Measurements from ENCODE around the gene TST.

Gene TST

DNA sequence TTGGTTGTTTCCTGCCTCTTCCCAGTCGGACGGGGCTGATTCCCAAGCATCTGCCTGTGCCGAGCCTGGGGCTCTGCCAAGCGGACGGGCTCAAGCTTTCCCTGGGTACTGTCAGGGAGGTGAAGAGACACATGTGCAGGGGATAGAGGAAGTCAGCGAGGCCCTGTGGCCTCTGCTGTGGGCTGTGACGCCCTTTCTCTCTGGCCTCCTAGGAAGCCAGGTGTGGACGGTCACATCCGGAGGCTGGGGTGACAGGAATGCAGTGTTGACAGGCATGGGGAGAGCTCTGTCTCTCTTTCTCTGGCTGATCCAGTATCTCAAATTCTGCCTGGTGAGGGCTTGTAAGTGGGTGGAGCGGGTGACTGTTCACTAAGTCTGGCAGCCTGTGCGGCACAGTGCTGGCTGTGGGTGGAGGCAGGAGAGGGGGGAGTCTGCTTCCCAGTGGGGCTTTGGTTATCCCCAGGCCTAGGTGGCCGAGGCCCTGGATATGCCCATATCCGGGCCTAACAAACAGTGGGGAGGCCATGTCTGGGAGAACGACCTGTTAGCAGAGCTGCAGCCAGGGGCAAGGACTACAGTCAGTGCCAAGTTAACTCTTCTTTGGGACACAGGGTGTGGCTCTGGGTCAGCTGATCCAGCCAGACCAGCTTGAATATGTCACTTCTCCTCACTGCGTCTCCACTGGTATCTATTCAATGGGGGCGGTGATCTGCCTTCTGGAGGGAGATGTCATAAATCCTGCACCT lies 34.2 kb upstream of the TST start:
- no peak for DNase-seq (ENCODE audit: low read depth in 2 of 2)

DNA sequence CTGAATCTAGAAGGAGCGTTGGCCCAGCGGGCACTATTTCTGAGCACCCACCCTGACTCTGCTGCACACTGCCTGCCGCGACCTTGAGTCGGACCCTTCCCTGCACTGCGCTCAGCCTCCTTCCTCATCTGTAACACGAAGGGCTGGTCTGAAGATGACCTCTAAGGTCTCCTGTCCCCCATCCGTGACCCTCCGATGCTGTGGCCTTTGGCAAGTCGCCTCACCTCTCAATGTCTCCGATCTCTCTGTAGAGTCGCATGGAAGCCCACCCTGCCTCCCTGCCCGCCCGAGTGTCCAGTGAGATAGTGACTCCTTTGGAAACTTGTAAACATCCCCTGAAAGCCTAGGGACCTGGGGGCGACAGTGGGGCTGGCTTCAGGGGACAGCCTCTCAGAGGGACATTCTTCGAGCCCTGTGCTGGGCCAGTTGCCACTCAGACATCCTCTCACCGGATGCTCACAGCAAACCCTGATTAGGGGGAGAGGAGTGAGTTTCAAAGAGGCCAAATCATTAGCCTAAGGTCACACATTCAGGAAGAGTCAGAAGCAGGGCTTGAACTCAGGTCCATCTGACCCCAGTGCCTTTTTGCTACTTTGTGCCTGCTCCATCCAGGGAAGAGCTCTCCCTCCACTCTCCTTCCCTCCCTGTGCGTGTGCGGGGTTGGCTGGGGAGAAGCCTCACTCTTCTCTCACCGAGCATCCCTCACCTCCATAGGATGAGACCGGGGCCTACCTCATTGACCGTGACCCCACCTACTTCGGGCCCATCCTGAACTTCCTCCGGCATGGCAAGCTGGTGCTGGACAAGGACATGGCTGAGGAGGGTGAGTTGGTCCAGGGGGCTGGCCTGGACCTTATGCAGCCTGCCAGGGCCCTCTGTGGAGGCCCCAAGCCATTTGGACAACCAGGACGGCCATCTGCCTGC lies 33.4 kb upstream of the TST start:
- DNase-seq (ENCODE audit: low read depth in 2 of 2) = no peak

DNA sequence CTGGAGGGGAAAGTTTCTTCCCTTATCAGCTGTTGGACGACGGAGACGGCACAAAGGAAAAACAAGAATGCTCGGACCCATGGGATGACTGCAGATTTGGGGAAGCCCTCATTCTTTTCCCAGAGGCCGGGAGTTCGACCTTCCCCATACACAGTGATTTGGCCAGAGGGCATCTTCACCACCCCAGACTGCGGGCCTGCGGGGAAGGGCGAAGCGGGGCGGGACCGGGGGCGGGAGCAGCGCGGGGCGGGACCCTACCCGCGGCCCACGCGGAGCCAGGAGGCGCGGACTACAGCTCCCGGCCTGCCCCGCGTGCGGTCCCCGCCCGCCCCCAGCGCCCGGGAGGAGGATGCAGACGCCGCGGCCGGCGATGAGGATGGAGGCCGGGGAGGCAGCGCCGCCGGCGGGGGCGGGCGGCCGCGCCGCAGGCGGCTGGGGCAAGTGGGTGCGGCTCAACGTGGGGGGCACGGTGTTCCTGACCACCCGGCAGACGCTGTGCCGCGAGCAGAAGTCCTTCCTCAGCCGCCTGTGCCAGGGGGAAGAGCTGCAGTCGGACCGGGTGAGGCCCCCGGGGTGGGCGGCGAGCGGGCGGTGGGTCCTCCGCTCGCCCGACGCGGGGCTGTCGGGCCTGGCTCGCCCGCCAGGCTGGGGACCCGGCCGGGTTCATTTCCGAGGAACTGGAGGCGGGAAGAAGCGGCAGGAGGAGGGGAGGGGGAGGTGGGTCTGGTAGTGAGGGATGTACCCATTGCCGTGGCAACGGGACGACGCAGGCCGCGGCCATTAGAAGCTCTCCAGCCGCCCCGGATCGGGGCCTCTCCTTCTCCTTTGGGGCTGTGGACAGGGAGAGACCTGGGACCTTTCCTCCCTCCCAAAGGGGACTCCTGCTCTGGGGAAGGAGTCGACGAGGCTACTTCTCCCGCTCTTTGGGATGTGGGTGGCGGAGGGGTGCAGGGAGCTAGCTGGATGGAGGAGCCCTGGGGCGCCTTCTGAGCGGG lies 32.4 kb upstream of the TST start, which contains the start of gene KCTD17:
KCTD17 (plus strand) TSS at position 352 of the 995 bp plus-strand sequence; CDS start at position 371, 19 bp downstream.
- DNase-seq (ENCODE audit: low read depth in 2 of 2) = peak; percentile 48 to 77

DNA sequence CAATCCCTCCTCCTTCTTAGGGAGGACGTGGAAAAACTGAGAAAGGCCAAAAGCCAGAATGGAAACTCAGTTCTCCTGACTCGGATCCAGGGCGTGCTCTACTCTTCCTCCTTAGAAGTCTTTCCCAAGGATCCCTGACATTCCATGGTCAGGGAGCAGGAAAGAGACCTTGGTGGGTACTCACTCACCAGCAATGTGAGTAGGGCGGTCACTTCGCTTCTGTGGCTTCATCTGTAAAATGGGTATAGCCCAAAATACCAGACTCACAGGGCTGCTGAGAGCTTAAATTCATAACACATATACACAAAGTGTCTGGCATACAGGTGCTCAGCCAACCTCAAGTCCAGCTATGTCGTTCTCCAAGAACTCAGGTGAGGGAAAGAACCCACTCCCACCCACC lies 31.7 kb upstream of the TST start:
- no peak for DNase-seq (ENCODE audit: low read depth in 2 of 2)

DNA sequence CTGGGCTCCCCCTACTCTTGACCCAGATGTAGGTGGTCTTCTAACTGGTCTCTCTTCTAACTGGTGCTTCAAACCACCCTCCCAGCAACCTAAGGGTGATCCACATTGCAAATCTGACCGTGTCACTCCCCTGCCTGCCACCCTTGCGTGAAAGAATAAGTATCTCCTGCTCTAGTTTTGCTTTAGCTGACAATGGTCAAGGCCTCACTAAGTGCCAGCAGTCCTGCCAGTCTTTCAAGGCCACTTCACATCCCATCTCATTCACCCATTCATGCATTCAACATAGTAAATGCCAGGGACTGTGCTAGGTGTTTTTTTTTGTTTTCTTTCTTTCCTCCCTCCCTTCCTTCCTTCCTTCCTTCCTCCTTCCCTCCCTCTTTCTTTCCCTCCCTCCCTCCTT lies 30.0 kb upstream of the TST start:
- DNase-seq (ENCODE audit: low read depth in 2 of 2) = no peak

DNA sequence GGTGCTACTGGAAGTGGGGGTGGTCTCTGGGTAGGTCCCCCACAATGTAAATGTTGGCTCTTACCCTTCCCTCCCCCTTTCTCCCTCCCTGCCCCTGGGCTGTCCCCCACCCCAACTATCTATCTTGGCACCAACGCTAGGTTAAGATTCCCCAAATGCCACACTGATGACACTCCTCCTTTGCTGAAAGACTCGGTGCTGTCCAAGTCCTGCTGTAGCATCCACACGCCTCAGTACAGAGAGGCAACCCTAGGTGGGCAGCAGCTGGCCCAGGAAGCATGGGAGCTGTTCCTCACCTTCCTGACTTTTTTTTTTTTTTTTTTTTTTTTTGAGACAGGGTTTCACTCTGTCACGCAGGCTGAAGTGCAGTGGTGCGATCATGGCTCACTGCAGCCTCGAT lies 28.9 kb upstream of the TST start:
- DNase-seq (ENCODE audit: low read depth in 2 of 2) = no peak

DNA sequence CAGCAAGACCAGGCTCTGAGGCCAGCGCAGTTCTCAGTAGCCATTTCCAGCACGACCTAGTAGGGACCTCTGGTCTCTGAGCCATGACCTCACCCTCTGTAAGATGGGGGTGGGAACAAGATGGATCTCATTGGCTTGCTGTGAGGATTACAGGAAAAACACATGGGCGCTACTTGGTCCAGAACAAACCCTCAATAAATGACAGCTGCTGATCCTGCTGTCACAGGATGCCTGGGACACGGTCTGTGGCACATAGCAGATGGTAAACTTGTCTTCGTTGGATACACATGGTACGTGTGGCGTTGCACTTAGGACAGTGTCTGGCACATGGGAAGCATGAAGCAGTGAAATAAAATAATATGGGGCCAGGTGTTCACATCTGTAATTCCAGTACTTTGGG lies 27.8 kb upstream of the TST start:
- DNase-seq (ENCODE audit: low read depth in 2 of 2) = no peak

DNA sequence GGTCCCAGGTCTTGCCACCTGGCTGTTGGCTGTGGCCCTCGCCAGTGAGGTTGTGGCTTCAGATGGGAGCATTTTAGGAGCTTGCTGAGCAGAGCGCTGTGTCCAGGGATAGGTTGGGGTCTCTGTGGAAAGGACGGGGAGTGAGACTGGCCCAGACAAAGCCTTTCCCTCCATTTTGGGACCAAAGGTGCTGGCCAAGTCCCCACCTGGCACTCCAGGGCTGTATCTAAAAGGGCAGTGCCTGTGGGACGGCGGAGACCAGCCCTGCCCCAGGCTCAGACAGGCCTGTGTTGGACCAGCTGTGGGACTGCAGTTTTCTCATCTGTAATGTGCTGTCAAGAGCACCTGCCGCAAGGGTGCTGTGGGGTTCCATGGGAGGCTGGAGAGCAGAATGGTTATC lies 27.3 kb upstream of the TST start:
- no peak for DNase-seq (ENCODE audit: low read depth in 2 of 2)

DNA sequence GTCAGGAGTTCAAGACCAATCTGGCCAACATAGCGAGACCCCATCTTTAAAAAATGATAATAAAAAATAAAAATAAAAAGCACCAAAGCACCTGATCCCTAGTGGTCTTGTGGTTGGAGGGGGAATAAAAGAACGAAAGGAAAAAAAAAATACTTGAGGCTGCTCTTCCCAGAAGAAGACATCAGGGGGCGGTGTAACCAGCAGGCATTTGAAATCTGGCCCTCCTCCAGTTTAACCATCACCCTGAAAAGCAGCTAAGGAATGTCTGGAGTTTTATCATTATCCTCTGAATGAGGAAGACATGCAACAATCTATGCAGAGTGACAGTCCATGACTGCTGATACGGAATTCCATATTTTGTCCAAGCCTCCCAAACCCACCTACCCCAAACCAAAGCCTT lies 26.7 kb upstream of the TST start:
- no peak for DNase-seq (ENCODE audit: low read depth in 2 of 2)

DNA sequence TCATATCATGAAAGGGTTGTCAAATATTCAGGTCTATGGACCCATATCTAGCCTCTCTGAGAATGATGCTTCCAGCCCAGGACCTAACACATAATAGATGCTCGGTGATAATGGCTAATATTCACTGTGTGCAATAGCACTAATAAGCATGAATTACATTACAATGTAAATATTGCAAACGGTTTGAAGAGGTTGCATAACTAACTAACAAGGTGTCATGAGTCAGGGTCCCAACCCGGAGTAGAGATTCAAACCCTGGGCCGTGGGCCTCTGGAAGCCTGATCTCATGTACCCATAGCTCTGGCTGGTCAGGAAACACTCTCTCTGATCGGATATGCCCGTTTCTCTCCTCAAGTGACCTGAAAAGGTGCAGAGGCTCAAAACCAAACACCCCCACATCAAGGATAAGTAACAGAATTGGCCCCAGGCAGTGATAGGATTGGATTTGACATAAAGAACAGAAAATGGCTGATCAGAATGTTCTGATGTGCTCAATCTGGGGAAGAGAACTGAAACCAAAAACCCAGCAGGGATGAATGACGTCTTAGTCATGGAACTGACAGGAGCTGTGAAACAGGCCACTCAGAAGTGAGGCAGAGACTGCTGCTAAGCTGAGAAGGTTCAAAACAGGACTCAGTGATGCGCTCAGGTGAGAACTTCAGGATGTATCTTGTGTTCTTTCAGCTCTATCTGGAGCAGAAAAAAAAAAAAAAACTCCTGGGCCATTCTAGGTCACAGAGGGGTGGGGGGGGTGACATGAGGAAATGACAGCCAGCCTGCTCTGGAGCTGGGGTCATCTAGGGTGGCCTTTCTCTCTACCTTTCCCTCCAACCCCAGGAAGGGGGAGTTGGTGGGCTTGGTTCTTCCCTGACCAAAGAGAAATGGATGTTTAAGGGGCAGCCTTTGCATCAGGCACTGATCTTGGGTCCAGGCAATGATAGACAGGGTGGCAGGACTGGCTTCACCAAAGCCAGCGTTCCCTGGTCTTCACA lies 25.7 kb upstream of the TST start:
- no peak for DNase-seq (ENCODE audit: low read depth in 2 of 2)

DNA sequence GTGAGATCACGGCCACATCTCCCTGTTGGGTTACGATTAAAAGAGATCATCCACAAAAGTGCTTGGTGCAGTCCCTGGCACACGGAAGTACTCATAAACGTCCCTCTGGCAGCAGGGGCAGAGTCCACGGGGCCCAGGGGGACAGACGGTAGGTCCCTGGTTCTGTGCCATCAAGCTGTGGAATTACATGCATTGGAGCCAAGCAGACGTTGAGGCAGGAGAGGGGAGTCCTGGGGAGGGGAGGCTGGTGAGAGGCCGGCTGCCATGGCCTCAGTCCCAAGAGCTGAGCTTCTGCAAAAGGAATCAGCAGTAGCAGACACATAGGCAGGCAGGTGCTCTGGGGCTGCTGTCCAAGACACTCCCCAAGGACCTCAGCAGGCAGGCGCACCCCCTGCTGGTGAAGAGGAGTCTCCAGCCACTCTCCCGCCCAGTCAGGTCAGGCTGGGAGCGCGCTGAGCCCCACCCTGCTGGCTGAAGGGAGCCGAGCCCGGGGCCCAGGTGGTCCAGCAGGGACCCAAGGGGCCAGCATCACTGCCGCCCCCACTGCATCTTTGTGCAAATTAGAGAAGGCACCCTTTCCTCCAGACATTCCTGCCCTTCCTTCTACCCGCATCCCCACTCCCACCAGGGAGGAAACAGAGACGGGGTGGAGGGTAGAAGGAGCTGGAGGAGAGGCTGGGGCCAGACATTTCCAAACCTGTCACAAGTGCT lies 24.7 kb upstream of the TST start:
- peak in 1 of 2 donors; percentile 21 for DNase-seq (ENCODE audit: low read depth in 2 of 2)

DNA sequence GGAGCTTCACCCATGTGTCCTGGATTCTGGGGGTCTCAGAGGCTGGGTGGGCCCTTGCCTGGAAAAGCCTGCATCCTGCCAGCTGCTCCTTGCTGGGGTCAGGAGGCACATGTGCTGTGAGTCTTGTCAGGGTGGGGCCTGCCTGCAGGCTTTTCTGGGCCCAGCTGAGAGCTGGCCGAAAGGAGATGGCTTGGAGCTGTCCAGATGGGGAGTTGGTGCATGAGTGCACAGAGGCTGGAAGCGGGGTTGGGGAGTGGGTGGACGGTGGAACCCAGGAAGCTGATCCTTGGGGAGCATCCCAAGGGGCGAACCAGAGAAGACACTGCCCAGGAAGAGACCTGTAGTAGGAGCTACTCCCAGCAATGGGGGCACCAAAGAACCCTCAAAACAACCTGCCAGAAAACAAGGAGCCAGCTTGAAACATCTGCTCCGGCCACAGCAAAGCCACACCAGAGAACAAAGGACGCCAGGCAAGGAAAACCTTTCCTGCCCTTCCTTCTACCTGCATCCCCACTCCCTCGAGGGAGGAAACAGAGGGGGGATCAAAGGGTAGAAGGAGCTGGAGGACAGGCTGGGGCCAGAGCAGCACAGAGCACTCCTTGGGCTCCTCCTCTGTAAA lies 24.1 kb upstream of the TST start:
- DNase-seq (ENCODE audit: low read depth in 2 of 2) = no peak

DNA sequence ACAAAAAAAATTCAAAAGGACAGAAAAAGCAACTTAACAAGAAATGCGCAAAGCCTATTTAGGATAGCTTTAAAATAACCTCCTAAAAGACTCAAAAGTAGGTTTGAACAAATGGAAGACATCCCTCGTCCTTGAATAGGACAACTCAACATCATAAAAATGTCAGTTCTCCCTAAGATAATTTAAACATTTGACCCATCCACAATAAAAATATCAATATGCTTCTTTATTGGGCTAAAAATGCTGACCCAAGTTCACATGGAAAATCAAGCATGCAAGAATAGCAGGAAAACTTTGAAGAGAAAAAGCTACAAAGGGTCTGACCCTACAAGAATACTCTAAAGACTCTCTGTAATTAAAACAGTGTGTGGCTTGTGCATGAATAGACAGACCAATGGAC lies 20.2 kb upstream of the TST start:
- no peak for DNase-seq (ENCODE audit: low read depth in 2 of 2)

DNA sequence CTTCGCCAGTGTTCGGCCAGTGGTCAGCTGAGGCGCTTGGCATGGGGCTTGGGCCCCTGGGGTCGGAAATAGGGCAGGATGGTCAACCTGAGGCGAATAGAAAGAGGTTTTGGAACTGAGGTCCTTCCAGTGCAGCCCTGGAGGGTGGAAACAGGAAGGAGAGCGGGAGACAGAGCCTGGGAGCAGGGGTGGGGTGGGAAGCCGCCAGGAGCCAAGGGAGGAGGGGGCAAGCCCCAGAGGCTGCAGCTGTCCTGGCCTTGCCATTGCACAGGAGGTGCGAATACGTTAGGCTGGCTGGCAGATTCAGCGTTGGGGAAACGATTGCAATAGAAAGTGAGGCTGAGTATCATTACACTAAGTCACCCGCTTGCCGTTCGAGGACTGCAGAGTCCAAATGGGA lies 18.4 kb upstream of the TST start:
- no peak for DNase-seq (ENCODE audit: low read depth in 2 of 2)

DNA sequence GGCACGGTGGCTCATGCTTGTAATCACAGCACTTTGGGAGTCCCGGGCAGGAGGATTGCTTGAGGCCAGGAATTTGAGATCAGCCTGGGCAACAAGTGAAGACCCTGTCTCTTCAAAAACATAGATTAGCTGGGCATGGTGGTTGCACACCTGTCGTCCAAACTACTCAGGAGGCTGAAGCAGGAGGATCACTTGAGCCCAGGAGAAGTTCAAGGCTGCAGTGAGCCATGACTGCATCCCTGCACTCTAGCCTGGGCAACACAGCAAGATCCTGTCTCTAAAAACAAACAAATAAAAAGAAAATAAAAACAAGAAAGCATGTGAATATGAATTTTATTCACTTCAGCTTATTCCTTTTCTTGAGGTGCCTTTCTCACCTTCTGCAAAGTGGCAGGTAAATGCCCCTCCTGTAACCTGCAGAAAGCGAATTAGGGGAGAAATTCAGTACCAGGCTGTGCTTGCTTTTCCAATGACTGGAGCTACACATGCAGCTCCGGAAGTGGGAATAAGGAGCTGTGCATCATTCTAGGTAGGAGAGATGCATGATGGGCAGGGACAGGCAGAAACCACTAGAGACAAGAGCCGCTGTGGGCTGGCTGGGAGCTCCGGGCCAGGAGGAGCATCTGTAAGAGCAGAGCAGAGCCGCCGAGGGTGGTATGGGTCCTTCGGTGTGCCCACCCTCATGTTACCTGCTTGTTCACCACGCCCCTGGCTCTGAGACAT lies 17.6 kb upstream of the TST start:
- DNase-seq (ENCODE audit: low read depth in 2 of 2) = no peak

DNA sequence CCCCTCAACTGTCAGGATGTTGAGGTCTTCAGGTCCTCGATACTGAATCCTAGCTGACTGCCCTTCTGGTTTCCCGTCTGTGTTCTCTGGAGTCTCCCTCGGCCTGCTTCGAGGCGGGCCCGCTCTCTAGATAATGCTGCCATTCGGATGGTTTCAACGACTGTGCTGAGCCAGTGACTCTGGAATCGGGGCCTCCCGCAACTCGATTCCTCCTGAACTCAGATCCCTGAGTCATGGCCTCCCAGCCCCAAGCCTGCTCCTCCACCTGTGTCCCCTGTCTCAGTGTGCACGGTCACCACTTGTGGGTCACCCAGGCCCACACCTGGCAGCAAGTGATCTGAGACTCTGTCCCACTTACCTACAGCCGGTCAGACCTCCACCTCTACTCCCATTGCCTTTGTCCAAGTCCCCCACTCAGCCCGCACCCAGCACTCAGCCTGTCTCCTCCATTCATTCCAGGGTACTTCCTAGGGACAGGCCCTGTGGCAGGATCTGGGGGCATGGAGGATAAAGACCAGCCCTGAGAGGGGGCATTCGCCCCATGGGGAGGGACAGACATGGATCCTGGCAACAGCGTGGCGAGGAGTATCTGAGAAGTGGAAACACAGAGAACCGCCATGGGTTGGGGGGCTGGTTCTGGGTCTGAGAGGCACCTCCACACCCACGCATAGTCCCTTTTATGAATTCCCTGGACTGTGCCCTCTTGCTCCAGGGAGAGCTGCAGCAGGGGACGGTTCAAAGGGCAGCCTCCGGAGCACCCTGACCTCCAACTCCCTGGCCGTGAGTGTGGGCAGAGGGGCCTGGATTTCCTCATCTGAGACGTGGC lies 14.6 kb upstream of the TST start:
- DNase-seq (ENCODE audit: low read depth in 2 of 2) = no peak

DNA sequence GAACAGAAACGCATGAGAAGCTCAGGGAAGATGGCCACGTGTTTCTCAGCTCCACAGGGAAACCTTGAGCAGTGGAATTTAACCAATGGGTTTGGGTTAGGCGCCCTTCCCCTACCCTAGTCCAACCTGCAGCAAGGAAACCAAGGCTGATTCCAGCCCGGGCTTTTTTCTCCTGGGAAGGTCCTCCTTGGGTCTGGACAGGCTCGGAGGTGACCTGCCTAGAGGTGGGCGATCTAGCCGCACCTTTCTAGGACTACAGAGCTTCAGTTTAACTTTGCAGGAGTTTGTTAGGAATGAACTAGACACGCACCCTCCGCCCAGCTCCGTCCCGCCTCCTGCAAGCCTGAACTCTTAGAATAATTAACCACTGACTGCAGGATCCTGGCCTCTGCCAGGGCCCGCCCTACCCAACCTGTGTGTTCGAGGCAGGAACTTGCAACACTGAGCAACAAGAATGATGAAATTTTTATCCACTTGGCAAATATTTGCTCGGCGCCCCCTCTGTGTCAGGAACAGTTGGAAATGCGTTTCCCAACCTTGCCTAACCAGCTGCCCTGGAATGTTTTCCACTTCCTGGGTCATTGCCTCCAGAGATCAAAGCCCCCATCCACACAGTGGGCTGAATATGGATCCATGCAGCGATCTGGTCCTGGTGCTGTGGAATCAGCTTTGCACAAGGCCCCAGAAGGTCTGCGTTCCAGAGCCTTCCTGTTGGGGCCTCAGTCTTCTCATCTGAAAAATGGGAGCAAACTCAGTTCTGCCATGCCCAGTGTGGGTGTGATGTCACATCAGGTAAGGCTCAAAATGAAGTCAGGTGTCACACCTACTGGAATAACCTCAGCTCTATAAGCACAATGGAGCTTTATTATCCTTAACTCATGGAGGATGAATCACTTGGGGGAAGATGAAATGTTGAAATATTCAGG lies 13.6 kb upstream of the TST start:
- no peak for DNase-seq (ENCODE audit: low read depth in 2 of 2)
